NCI-H2227 (cell line): ENCODE results near the gene HACL1.

Experiments used
- DNase-seq: peaks from one replicate; lab custom pipeline; 2025; ENCODE audit not compliant: unreplicated experiment; lab: John Stamatoyannopoulos, UW

HACL1 gene

DNA sequence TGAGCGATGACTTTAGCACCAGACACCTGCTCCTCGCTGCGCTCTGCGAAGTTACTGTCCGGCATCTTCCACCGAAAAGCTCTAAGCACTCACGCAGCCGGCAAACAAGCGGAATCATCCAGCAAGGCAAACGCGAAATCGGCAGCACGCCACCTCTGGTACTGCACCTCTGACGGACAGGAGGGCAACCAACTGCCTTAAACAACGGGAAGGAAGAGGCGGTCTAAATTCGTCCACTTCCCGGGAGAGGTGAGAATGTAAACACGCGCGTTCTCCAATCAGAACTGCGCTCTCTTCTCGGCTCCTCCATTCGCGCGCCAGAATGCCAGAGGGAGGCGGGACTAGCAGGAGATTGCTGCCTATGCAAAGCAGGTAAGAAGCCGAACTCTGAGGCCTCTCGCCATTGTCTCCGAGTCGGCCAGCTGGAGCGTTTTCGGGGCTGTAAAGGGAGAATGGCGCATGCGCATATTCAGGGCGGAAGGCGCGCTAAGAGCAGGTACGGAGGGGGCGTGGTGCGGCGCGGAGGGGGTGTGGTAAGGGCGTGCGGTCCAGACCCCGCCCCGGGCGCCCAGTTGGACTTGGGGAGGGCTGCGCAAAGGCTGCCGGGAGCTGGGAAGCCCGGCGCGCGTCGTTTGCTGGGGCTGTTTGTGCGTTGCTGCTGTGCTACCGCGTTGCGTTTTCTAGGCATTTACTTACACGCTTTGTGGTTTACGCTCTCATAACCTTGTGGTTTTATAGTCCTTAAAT lies at the start of gene HACL1, which contains the start of gene BTD:
HACL1 (minus strand) TSS at position 171 of the 747 bp plus-strand sequence; CDS start at position 65, 106 bp downstream.
BTD (plus strand) TSS at position 347 of the 747 bp plus-strand sequence. CDS start 33,695 bp downstream, outside the sequence.
- no peak for DNase-seq

DNA sequence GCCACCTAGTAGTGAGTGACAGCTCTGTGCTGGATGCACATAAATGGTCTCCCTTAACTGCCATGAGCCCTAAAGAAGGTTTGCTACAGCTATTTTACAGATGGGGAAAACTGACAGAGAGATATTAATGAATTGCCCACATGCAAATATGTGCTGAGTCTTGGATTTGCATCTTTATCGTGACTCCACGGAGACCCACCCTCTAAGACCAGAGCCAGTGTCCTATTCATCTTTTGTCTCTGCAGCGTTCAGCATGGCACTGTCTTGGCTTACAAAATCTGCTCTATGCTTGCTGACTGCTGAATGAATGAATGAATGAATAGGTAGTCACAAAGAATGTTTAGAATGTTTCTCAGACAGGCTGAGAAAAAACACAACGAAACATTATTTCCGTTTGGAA lies 48.5 kb upstream of the HACL1 start:
- DNase-seq: no peak

DNA sequence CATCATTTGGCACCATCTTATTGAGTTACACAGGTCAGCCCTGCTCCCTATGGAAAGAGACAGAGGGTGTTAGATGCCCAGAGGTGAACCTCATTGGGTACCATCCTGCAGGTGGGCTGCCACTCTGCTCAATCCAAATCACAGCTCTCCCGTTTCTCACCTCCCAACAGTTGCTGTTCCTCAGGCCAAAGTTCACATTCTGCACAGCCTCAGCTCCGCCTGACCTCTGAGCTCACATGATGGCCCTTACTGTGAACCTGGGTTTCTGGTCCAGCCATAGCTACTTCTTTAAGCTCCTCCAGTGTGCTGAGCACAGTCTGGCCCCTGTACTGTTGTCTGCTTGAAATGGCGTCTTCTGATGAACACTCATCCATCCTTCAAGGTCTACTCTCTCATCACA lies 48.0 kb upstream of the HACL1 start:
- DNase-seq: no peak

GRCh38 chr3:15647611-15648167 lies 46.3 kb upstream of the HACL1 start:
- no peak for DNase-seq

DNA sequence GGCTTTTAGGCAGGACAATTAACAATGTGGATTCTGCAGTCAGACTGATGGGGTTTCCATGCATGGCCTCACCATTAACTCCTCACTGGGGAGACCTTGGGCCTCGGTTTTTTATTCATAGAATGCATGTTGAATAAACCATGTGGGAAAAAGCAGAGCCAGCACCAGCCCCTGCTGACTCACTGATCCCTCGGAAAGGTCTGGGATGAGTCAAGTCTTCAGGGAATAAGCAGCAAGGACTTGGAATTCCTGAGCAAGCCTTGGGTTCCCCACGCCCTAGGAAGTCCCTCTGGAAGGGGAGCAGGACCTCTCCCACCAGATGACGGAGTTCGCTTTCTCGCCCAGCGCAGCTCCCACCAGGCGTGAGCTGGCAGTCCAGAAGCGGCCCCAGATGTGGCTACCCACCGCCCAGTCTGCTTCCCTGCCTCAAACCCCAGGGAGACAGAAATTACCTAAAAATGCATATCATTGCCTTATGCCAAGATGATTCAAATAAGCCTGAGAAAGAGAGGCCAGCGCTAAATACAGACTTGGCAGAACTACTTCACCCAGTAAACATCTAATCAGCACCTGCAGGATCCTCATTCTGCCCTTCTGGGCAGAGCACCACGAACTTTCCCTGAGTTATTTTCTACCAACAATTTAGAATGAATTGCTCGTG lies 45.6 kb upstream of the HACL1 start:
- no peak for DNase-seq

GRCh38 chr3:15645740-15646501 lies 44.6 kb upstream of the HACL1 start:
- peak; percentile 68 for DNase-seq

DNA sequence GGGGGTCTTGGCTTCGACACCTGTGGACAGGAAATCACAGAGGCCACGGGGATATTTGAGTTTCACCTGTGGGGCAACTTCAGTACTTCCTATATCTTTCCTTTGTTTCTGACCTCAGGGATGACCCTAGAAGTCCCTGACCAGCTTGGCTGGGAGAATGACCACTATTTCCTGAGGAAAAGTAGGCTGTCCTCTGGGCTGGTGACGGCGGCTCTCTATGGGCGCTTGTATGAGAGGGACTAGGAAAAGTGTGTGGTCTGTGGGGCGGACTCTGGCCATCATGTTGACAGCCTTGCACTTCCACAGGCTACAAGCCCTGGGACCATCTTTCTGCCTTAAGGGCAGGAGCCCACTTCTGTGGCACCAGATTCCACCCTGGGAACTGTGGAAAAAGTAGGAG lies 43.9 kb upstream of the HACL1 start:
- no peak for DNase-seq

DNA sequence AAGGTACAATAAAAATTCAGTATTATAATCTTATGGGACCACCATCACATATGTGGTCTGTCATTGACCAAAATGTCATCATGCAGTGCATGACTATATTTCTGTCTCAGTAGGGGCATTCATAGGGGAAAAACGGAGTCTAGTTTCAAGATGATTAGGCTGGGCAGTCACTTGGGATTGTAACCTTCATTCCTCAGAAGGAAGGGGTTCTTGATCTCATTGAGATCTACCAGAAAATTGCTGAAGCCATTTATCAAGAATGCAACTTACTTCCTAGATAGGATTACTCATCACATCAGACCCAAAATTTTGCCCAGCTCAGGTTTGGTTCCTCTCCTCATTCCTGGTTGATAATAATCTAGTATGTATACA lies 37.5 kb upstream of the HACL1 start:
- no peak for DNase-seq

DNA sequence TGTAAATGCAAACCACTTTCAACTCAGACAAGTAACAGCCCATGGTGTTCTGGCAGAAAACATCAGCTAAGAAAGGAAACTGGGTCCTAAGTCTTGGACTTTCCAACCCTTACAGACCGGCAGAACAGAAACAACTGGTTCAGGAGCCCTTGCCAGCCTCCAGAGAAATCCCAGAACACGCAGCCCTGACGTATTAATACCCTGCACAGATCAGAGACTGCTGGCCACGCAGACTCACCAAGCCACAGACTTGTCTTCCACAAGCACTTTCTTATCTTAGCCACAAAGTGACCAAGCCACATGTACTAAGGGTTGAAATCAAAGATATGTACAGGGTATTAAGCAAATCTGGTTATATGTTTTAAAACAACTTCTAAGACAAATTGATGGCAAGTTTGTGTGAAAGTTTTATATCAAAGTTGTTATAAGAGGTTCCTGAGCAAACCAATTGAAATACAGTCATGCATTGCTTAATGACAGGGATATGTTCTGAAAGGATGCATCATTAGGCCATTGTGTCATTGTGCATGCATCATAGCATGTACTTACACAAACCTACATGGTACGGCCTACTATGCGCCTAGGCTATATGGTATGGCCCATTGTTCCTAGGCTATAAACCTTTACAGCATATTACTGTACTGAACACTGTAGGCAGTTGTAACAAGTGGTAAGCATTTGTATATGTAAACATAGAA lies 37.0 kb upstream of the HACL1 start:
- DNase-seq: no peak

DNA sequence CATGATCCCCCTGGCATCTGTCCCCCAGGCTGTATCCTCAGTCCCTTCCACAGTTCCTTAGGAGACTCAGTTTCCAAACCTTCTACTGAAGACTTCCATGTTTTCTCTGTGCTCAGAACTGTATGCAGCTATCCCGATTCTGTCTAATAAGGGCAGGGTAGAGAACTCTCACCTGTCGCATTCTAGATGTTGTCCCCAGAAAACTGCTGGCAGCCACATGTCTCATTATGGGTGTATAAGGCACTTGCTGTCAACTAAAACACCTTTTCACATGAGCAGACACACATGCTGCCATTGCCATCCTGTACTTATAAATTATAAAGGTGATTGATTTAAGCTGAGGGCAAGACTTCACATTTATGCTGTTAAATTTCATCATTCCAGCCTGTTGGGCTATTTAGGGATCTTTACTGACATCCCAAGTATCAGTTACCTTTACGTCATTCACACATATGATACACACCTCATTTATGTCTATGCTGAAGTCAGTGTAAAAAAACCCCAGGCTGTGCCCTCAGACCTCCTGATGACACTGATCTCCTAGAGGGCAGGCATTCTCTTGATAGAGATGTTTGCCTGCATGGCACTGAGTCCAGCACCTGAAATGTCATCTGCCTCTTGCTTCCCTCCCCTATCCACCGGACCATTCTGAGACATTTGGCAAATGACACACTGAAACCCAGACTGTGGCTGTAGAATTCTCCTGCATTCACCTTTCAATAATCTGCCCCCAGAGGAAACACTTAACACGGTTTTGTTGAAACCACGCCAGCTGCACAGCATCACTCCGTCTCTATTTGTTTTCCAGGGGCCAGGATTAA lies 36.0 kb upstream of the HACL1 start:
- no peak for DNase-seq

- DNase-seq: no peak
Observed at GRCh38 chr3:15636028-15636709, 34.8 kb upstream of the HACL1 start.

DNA sequence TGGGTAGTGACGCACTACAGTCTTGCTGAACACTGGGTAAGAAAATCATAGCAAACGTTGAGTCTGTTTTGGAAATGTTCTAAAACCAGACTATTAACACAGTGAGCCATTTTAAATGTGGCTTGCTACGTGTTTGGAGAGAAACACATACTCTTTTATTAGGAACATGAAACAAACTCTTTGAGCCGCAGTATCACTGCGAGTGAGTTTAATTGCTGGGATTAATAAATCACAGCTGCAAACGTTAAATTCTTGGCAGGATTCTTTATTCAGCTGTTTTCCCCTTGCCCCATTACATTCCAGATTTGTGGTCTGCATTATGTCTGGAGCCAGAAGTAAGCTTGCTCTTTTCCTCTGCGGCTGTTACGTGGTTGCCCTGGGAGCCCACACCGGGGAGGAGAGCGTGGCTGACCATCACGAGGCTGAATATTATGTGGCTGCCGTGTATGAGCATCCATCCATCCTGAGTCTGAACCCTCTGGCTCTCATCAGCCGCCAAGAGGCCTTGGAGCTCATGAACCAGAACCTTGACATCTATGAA lies 33.8 kb upstream of the HACL1 start:
- no peak for DNase-seq

- DNase-seq: no peak
Observed at GRCh38 chr3:15634671-15635070, 33.3 kb upstream of the HACL1 start.

- DNase-seq: no peak
Observed at GRCh38 chr3:15633766-15634598, 32.6 kb upstream of the HACL1 start.

DNA sequence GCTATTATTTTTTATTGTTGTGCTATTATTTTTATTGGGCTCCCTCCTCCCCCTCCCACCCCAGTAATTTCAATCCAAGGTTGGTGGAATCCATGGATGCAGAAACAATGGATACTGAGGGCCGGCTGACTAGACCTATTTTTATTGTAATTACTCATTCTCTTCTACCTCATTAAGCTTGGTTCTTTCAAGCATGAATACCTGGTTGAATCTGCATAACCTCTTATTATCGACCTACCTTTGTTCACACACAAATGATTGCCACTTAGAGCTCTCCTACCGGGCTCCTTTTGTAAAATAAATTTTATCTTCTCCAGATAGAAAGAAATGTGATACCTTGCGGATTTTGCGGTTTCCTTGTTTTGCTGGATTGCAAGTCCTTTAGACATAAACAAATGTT lies 31.8 kb upstream of the HACL1 start:
- peak; percentile 2 for DNase-seq

GRCh38 chr3:15632212-15632580 lies 30.8 kb upstream of the HACL1 start:
- no peak for DNase-seq

DNA sequence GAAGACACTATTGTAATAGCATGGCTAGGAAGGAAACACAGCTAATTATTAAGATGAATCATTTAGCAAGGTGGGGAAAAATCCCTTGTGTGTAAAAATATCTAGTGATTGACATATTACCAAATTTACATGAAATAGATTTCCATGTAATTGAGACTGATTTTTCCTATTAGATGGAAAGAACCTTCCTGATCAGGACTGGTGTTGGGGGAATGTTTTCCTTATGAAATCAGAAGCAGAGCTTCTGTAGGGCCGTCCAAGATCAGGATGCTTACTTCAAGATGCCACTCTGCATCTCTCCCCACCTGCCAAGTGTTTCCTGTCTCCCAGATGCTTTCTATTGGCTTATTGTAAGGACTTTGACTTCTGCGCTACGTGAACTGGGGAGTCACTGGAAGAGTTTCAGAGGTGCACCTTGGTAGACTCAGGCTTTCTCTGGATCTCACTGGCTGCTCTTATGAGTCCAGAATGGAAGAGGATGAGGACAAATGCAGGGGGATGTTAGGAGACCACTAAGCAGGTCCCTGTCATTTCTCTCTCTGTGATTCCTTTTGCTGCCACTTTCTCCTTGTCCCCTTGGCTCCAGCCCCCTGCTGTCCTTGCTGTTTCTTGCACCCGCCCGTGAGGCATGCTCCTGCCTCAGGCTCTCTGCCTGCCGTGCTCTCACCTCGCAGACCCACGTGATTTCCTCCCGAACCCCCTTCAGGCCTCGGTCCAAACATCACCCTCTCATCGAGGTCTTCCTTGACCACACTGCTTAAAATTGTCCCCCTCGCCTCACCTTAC lies 30.2 kb upstream of the HACL1 start:
- DNase-seq: no peak
